Kidney tubule cell (primary cell): ENCODE measurements around the gene RBPJL.

Experiments used
- DNase-seq: peaks from one replicate; pipeline ENCODE4 v3.0.0-alpha.2; 2018; ENCODE audit warnings: low spot score

Gene RBPJL

DNA sequence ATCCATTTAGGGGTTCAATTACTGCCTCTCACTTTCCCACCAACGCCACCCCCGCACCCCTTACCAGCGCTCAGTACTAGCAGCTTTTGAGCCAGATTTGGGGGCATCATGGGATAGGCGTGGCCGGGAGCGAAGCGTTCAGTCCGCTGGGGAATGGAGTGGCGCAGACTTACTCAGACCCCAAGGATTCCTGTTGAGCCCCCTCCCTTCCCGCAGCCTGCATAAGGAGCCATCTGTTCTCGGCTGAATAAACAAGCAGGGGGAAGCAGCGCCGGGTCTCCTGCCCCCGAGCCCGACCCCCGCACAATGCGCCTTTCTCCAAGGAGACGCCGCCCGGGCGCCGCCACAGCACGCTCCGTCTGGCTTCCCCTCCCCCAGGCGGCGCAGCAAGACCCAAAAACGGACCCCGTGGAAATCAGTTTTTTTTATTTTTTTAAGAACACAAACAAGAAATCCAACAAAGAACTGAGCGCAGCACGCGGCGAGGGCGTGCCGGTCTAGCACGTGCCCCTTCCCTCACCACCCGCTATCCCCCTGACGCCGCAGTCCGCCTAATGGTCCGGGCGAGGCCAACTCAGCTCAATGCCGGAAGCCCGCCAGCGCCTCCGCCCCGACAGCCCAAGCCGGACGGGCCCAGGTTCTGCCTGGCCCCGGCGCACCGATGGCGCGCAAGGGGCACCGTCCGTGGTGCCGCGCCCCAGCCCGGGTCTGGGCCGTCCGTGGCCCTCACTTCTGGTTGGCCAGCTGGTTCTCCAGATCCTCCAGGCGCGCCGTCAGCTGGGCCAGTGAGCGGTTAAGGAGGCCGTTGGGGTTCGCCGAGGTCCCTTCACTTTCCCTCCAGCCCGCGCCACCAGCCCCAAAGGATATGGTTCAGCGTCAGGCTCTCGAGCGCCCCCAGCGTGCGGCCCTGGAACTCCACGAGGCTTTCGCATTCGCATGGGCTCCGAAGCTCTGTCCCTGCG lies 13.3 kb upstream of the RBPJL start:
- DNase-seq = peak; percentile 77

DNA sequence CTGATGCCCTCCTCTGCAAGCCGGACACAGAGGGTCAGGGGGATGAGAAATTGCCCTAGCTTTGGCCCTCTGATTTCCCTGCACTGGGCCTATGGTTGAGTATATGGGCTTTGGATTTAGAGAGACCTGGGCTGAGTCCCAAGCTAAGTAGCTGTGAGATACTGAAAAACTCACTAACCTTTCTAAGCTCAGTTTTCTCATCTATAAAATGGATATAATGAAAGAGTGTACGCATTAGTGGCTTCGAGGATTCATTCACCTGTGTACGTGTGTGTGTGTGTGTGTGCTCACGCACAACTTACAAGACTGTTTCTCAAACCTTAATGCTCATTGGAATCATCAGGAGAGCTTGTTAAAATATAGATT lies 12.7 kb upstream of the RBPJL start:
- no peak for DNase-seq

DNA sequence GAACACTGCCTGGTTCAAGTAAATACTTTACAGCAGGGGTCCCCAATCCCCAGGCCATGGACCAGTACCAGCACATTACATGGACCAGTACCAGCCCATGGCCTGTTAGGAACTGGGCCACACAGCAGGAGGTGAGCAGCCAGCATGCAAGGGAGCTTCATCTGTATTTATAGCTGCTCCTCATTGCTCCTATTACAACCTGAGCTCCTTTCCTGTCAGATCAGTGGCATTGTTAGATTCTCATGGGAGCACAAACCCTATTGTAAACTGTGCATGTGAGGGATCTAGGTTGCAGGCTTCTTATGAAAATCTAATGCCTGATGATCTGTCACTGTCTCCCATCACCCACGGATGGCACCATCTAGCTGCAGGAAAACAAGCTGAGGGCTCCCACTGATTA lies 12.0 kb upstream of the RBPJL start:
- DNase-seq = no peak

DNA sequence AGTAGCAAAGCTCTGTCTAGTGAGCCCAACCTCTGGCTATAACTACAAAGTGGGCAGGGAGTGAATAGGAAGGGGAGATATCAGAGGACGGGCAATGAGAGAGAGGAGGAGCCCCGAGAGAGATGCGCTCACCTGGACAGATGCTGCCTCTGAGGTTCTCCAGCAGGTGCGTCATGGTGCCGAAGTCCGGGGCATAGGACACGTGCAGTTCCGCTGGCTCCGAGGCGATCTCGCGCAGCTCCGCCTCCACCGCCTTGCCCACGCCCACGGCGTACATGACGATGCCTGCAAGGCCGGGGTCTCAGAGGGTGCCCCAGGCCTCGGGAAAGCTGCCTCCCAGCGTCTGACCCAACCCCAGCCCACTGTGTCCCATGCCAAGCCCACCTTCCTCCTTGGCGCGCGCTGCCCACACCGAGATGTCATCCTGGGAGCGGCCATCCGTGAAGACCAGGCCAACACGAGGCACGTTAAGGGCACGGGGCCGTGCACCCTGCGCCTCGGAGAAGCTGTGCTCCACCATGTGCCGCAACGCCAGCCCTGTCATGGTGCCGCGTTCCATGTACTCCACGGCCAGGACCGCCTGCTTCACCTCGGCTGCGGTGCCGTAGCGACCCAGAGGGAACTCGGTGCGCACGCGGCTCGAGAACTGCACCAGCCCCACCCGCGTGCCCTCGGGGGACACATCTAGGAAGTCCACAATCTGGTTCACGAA lies 8.7 kb upstream of the RBPJL start:
- DNase-seq = no peak

DNA sequence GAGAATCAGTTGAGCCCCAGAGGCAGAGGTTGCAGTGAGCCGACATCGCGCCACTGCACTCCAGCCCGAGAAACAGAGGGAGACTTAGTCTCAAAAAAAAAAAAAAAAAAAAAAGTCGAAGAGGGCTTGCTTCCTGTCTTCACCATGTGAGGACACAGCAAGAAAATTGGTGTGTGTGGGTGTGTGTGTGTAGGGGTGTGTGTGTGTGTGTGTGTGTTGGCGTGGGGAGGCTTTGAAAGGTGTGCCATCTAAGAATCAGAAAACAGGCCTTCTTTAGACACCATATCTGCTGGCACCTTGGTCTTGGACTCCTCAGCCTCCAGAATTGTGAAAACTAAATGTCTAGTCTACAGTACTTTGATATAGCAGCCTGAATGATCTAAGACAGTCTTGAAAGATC lies 6.9 kb upstream of the RBPJL start:
- DNase-seq = no peak

DNA sequence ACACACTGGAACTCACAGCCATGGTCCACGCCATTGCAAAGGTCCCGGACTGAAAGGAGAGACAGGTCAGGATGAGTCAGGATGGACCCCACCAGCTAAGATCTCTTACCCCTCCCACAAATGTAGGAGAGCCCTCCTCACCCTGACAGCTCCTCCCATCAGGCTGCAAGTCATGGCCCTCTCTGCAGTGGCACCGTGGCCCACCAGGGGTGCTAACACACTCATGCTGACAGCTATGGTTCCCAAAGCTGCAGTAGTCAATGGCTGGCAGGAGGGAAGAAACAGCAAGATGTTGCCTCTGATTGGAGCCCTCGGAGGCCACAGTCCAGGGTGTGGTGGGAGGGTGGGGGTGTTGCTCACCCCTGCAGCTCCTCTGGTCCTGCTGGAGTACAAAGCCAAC lies 5.7 kb upstream of the RBPJL start:
- peak; percentile 42 for DNase-seq

DNA sequence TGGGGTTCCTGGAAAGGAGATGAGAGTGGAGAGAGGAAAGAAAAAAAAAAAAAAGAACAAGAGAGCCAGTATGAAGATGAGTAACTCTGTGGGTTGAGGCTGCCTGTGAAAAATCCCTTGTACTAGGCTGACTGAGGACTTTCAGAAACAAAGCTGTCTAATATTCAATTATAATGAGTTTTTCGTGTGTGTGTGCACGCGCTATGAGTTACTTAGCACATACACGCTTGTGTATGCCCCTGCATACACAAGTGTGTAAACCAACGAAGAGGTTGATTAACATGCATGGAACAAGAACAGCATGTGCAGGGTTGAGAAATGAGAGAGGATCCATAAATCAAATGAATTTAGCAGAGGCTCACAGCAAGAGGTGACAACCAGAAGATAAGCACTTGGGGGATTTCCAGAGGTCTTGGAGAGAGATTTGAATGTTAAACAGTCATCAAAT lies 4.8 kb upstream of the RBPJL start:
- DNase-seq = no peak

DNA sequence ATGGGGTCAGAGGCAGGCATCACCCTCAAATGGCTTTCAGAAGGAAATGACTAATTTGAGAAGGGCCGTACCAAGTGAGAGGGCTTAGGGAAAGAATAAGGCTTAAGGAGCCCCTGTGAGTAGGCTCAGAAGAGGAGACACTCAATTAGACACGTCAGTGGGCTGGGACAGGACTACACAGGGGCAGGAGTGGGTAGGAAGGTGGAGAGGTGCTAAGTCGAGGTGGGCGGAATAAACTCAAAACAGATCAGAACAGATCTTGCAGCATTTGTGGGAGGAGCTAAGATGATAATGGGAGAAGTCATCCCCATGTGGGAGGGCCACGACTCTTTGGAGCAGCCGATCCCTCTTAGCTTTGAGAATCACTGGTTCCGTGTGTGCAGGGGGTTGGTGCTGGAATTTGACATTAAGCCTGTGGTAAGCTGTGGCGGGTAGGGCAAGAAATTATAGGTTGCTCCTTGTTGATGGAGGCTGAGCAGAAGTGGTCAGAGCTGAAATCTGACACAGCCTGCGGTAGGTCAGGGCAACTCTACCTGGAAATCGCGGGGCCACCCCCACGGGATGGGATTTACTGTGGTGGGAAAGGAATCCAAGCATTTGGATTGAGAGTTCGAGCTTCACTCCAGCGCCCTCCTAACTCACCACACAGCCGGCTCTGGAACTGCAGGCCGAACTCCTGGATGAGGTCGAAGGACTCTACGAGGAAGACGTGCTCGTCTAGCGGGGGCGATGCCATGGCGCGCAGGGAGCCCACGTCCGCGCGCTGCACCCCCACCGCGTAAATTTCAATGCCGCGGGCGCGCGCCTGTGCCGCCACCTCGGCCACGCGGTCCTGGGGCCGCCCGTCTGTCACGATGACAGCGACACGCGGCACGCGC lies 2.8 kb upstream of the RBPJL start:
- no peak for DNase-seq

- no peak for DNase-seq
These were observed 2.1 kb upstream of the RBPJL start for GRCh38 chr20:45304464-45304999.

- DNase-seq = no peak
These were observed 1.4 kb upstream of the RBPJL start for GRCh38 chr20:45305262-45305661.

GRCh38 chr20:45307076-45307640 lies 518 bp downstream of the RBPJL start:
- DNase-seq = no peak

GRCh38 chr20:45308117-45308778 lies 1.6 kb downstream of the RBPJL start, which contains the start of gene MATN4:
MATN4 (minus strand) TSS chr20:45308299; CDS start chr20:45305582, 2,717 bp downstream.
- no peak for DNase-seq

DNA sequence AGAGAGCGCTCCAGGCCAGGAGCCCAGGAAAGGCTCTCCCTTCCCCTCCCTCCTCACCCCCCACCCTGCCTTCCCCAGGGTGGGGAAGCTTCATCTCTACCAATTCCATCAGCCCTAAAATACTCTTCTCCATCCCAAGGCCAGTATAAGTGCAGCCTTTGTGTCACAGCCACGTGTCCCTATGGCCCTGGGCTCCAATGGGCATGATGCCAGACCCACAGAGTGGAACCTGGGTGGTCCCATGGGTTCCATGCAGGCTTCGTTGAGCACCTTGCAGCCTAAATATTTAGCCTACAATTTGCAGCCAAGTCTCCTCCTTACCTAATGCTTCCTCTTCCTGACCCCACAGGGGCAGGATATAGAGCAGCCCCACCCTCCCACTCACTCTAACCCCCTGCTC lies 2.4 kb downstream of the RBPJL start:
- no peak for DNase-seq

DNA sequence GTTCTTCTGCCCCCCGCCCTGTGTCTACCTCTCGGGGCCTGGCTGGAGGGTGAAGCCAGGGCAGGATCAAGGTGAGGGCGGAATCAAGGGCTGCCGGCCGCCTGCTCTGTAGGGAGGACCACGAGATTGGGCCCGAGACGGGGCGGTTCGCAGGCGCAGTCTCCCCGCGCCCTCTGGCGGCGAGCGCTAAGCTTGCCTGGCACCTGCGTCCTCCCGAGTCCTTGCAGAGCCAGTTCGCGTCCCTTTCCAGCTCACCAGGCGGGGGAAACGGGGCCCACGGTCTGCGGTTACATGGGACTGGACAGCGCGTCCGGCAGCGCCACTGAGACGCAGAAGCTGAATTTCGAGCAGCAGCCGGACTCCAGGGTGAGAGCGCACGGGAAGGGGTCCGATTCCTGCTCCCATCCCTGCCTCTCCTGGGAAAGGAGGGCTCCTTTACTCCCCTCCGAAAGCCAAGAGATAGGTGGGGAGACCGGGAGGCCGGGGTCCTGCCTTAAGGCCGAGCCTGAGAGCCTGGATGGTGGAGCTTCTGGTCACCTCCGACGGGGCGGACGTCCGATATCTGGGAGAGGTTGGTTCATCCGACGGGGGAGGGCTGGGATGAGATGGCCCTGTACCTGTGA lies 5.1 kb downstream of the RBPJL start:
- peak; percentile 51 for DNase-seq

DNA sequence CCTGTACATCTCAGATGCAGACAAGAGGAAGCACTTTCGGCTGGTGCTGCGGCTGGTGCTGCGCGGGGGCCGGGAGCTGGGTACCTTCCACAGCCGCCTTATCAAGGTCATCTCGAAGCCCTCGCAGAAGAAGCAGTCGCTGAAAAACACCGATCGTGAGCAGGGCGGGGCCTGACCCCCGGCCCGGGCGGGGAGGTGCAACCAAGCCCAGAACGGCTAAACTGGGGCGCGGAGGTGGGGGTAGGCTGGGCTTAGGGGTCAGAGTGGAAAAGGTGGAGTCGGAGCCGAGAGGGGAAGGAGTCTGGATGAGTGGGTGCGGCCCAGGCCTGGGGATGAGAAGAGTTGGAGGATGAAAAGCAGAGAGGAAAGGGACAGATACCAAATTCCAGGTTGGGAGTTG lies 5.6 kb downstream of the RBPJL start:
- no peak for DNase-seq

GRCh38 chr20:45313065-45313695 lies 6.5 kb downstream of the RBPJL start:
- no peak for DNase-seq

- no peak for DNase-seq
These were observed 7.3 kb downstream of the RBPJL start for GRCh38 chr20:45313943-45314342.

DNA sequence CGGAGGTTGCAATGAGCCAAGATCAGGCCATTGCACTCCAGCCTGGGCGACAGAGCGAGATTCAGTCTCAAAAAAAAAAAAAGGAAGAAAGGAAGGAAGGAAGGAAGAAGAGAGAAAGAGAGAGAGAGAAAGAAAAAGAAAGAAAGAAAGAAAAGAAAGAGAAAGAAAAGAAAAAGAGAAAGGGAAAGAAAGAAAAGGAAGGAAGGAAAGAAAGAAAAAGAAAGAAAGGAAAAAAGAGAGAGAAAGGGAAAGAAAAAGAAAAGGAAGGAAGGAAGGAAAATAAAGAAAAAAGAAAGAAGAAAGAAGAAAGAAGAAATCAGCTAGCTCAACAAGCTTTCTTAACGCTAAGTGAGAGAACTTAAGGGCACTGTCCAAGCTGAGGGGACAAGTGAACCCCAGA lies 9.0 kb downstream of the RBPJL start:
- DNase-seq = no peak

- no peak for DNase-seq
These were observed 9.8 kb downstream of the RBPJL start for GRCh38 chr20:45316150-45317080.
